B cell (primary cell): Measurements from ENCODE around the gene C1orf115. TPM values are rescaled to one million over a fixed set of nuclear protein-coding genes. Genes with fewer than 3 reads are reported as not detected.

Experiments
- ATAC-seq: fragments of 200-7000 bp; cut with Tn5 transposase; one replicate; pipeline ENCODE4 v1.10.0; 2021; ENCODE audit warnings: low read depth, mild to moderate bottlenecking, moderate number of reproducible peaks, moderate library complexity
- CTCF ChIA-PET: fragments of 350-600 bp; sonication (Branson Sonifier 250); formaldehyde crosslinking; loops from one replicate; lab custom pipeline; 2021; ENCODE audit warnings: antibody characterized with exemption, inconsistent platforms; lab: Charles Lee
- POLR2A ChIA-PET: fragments of 350-600 bp; sonication (Branson Sonifier 250); formaldehyde crosslinking; loops from one replicate; lab custom pipeline; 2021; ENCODE audit warnings: antibody characterized with exemption; lab: Charles Lee
- DNase-seq: peaks from one replicate; pipeline ENCODE4 v3.0.0; 2013
- H2AFZ ChIP-seq: 2 replicates; pipeline ENCODE4 v1.6.1; 2012; ENCODE audit warnings: mild to moderate bottlenecking, low read depth, low read length; ENCODE audit not compliant: insufficient read depth, poor library complexity, severe bottlenecking
- H3K27ac ChIP-seq, 2 donors: 1 replicate in 1 of 2; 2 replicates in 1 of 2; pipeline ENCODE4 v1.5.1; 2012 to 2013; ENCODE audit warnings: low read length in 2 of 2, mild to moderate bottlenecking in 2 of 2, moderate library complexity in 1 of 2
- H3K27me3 ChIP-seq, 4 experiments: fragments of 200-600 bp in 1 of 4; sonication (generic) in 1 of 4; replicated peaks in 1 of 4; 1 replicate in 2 of 4; 2 replicates in 2 of 4; pipeline versions ENCODE4 v1.6.1 to v1.7.0; 2013 to 2016; ENCODE audit warnings: low read length in 3 of 4, mild to moderate bottlenecking in 2 of 4, mixed read lengths in 1 of 4, moderate library complexity in 1 of 4; ENCODE audit not compliant: insufficient read depth in 4 of 4, control insufficient read depth in 3 of 4; ENCODE audit errors: control extremely low read depth in 1 of 4
- H3K36me3 ChIP-seq, 2 experiments: replicated peaks in 1 of 2; 1 replicate in 1 of 2; 2 replicates in 1 of 2; pipeline versions ENCODE4 v1.6.1 to v1.7.1; 2013; ENCODE audit warnings: low read length in 1 of 2; ENCODE audit not compliant: insufficient read depth in 2 of 2, control insufficient read depth in 1 of 2; ENCODE audit errors: control extremely low read depth in 1 of 2, extremely low read depth in 1 of 2
- H3K4me1 ChIP-seq, 2 donors: fragments of 200-600 bp in 1 of 2; sonication (generic) in 1 of 2; 1 replicate in 1 of 2; 2 replicates in 1 of 2; pipeline versions ENCODE4 v1.5.1 to v1.6.1; 2013 to 2017; ENCODE audit warnings: low read length in 2 of 2; ENCODE audit not compliant: control insufficient read depth in 2 of 2, insufficient read depth in 2 of 2
- H3K4me2 ChIP-seq: replicated peaks from 2 replicates; pipeline ENCODE3; 2012; ENCODE audit warnings: mild to moderate bottlenecking, low read depth, low read length; ENCODE audit not compliant: poor library complexity, severe bottlenecking
- H3K4me3 ChIP-seq, 5 experiments: fragments of 200-600 bp in 1 of 5; sonication (generic) in 1 of 5; 1 replicate in 3 of 5; 2 replicates in 2 of 5; pipeline versions ENCODE4 v1.5.1 to v1.7.0; 2011 to 2016; ENCODE audit warnings: low read length in 4 of 5, mild to moderate bottlenecking in 4 of 5, low read depth in 2 of 5, control low read depth in 1 of 5, moderate library complexity in 1 of 5; ENCODE audit not compliant: insufficient read depth in 1 of 5; ENCODE audit errors: control extremely low read depth in 1 of 5, extremely low read depth in 1 of 5
- H3K79me2 ChIP-seq: fragments of 200-600 bp; sonication (generic); one replicate; pipeline ENCODE4 v1.6.0; 2016; ENCODE audit warnings: low read length; ENCODE audit not compliant: control insufficient read depth, insufficient read depth
- H3K9ac ChIP-seq: fragments of 200-600 bp; sonication (generic); 2 replicates; pipeline ENCODE4 v1.6.1; 2017; ENCODE audit warnings: mild to moderate bottlenecking, low read length, moderate library complexity
- H3K9me3 ChIP-seq, 3 donors: one replicate each; pipeline versions ENCODE4 v1.6.1 to v1.7.1; 2013; ENCODE audit warnings: low read length in 2 of 3; ENCODE audit not compliant: control insufficient read depth in 2 of 3, insufficient read depth in 1 of 3; ENCODE audit errors: control extremely low read depth in 1 of 3
- H4K20me1 ChIP-seq: 2 replicates; pipeline ENCODE4 v1.6.0; 2012; ENCODE audit warnings: mild to moderate bottlenecking, low read length; ENCODE audit not compliant: insufficient read depth, control insufficient read depth, poor library complexity, severe bottlenecking
- H3K27ac Mint-ChIP-seq: one replicate; pipeline ENCODE4 v1.8.0; 2021; ENCODE audit warnings: mixed read lengths
- H3K27me3 Mint-ChIP-seq: one replicate; pipeline ENCODE4 v1.8.0; 2021; ENCODE audit warnings: mixed read lengths
- H3K4me1 Mint-ChIP-seq: one replicate; pipeline ENCODE4 v1.8.0; 2021; ENCODE audit warnings: mixed read lengths
- H3K4me3 Mint-ChIP-seq: one replicate; pipeline ENCODE4 v1.8.0; 2021; ENCODE audit warnings: mixed read lengths
- H3K9me3 Mint-ChIP-seq: one replicate; pipeline ENCODE4 v1.8.0; 2022; ENCODE audit warnings: mixed read lengths; ENCODE audit not compliant: insufficient read depth
- CTCF ChIP-seq: fragments of 200-600 bp; IDR thresholded peaks from one replicate; pipeline ENCODE4 v1.8.0; 2022; ENCODE audit warnings: antibody characterized with exemption, mild to moderate bottlenecking
- EZH2 ChIP-seq: IDR thresholded peaks from 2 replicates; pipeline ENCODE4 v1.6.1; 2012; ENCODE audit warnings: borderline replicate concordance, low read depth, mild to moderate bottlenecking, moderate library complexity, low read length; ENCODE audit not compliant: insufficient read depth, poor library complexity, severe bottlenecking
- WGBS: methylation state at CpG from one replicate; pipeline ENCODE4 v1.1.5; 2013; ENCODE audit warnings: missing lambda C conversion rate; ENCODE audit not compliant: insufficient coverage; 5-methylcytosine and 5-hydroxymethylcytosine counted together
- intact Hi-C: fragments of 100-400 bp; cut with micrococcal nuclease; formaldehyde crosslinking; loops from one replicate; pipeline ENCODE4 v1.10.0; 2022
- polyA plus RNA-seq: library from polyadenylated mRNA; depleted of rRNA; stranded (reverse); fragments of >200 nt; gene quantifications from 2 replicates; pipeline ENCODE4 v1.2.3, GENCODE V29; 2012
- total RNA-seq, 2 donors: library from RNA; stranded (reverse); fragments of 120-200 nt in 1 of 2; gene quantifications; 1 replicate in 1 of 2; 2 replicates in 1 of 2; pipeline versions ENCODE4 v1.2.3 to v1.2.4, GENCODE V29; 2013 to 2022

The C1orf115 gene
- total and polyA plus RNA-seq, 2 donors (not counting 1 experiment from before 2014, with no cell fraction given) = 6.4 to 19.5 TPM

- peak overlapping the region; percentile 75 for H2AFZ ChIP-seq
- H3K27ac Mint-ChIP-seq = no peak overlapping the region
- WGBS = 75% methylated on average over 4 of the region's 7 CpGs
Observed at GRCh38 chr1:220732621-220733020, 42.5 kb downstream of the C1orf115 start.

More at GRCh38 chr1:220732621-220733020, 42.5 kb downstream of the C1orf115 start:
- peaks cover 0 to 3% (median 0%) of the 10 kb centered on the region in 3 donors for H3K9me3 ChIP-seq
- H3K4me3 ChIP-seq = peak overlapping the region in 2 of 5 experiments; percentile 11 to 26
- no peaks in the 10 kb centered on the region for H3K36me3 ChIP-seq
- H3K4me1 ChIP-seq = peaks cover 11% of the 10 kb centered on the region in 2 donors
- TF ChIP-seq EZH2 (no peak), CTCF (no peak)
- no peaks in the 10 kb centered on the region for H3K27me3 Mint-ChIP-seq
- intact Hi-C loops = loop anchor here (1.0 kb wide), 4 partner anchors 42 to 436 kb away; partner anchors contain the start of gene C1orf115
- H3K4me1 Mint-ChIP-seq = peaks cover 23% of the 10 kb centered on the region
- no peaks in the 10 kb centered on the region for H3K79me2 ChIP-seq
- ATAC-seq = no peak
- peak overlapping the region; percentile 21 for H3K9ac ChIP-seq
- ChIA-PET CTCF (interaction anchor here (0.9 to 3.5 kb wide), 32 partner anchors 9 to 744 kb away, joined by 3 to 75 read pairs (median 8); partner anchors contain the start of genes C1orf115 and MTARC2), POLR2A (interaction anchor here (0.6 to 0.7 kb wide), 3 partner anchors 23 to 35 kb away, joined by 4 to 5 read pairs (median 4); no protein-coding TSS in a partner anchor)
- no peak overlapping the region for H3K4me3 Mint-ChIP-seq
- H4K20me1 ChIP-seq = no peaks in the 10 kb centered on the region
- H3K9me3 Mint-ChIP-seq = no peaks in the 10 kb centered on the region
- peak overlapping the region; percentile 70 for H3K4me2 ChIP-seq
- DNase-seq = no peak
- H3K27ac ChIP-seq = no peak overlapping the region
- H3K27me3 ChIP-seq = no peaks in the 10 kb centered on the region
